PFSK-1 (cell line): ENCODE data around the gene RPTN.

Source experiments
- POLR2AphosphoS5 ChIP-seq: IDR thresholded peaks from 2 replicates; pipeline ENCODE4 v1.6.1; 2012; ENCODE audit warnings: low read depth, mild to moderate bottlenecking, control low read depth, low read length, moderate library complexity
- TAF1 ChIP-seq: IDR thresholded peaks from 2 replicates; pipeline ENCODE4 v1.6.1; 2012; ENCODE audit warnings: low read length, control low read depth, borderline replicate concordance; ENCODE audit not compliant: insufficient read depth
- TF ChIP-seq, protein P1 (sequence below), 2 experiments: IDR thresholded peaks; 2 replicates each; pipeline versions ENCODE4 v1.6.1 to v1.8.0; 2011 to 2012; ENCODE audit warnings: low read depth in 2 of 2, low read length in 2 of 2, control low read depth in 1 of 2, inconsistent platforms in 1 of 2, mild to moderate bottlenecking in 1 of 2, moderate library complexity in 1 of 2; ENCODE audit not compliant: insufficient read depth in 1 of 2

DNA sequence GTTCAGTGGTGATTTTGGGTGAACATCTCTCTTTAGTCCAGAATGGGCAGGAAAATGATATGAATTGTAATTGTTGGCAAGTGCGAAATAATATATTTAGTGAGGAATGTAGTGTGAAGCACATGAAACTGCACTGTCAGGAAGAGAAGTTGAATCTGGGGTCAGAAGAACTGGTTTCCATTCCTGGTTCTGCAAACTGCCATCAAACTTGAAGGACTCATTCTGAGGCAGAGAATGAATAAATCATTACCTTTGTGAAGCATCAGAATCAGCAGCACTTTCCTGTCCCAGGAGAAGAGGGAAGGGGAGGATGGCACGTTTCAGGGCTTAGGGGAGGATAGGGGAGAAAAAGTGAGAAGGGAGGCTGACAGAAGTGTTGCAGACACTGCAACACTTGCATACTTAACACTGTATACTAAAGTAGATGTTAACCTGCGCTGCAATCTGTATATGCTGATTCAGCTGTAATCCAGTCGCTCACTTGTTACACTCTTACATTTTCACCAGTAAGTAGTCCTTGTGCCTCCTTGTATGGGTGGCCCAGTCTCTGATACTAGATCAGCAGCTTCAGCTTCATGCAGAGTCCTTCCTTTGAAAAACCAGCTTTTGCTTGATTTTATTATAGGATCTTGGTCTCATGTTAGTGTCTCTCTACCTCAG is 10.5 kb upstream of the RPTN start:
- TF ChIP-seq, protein P1, sequence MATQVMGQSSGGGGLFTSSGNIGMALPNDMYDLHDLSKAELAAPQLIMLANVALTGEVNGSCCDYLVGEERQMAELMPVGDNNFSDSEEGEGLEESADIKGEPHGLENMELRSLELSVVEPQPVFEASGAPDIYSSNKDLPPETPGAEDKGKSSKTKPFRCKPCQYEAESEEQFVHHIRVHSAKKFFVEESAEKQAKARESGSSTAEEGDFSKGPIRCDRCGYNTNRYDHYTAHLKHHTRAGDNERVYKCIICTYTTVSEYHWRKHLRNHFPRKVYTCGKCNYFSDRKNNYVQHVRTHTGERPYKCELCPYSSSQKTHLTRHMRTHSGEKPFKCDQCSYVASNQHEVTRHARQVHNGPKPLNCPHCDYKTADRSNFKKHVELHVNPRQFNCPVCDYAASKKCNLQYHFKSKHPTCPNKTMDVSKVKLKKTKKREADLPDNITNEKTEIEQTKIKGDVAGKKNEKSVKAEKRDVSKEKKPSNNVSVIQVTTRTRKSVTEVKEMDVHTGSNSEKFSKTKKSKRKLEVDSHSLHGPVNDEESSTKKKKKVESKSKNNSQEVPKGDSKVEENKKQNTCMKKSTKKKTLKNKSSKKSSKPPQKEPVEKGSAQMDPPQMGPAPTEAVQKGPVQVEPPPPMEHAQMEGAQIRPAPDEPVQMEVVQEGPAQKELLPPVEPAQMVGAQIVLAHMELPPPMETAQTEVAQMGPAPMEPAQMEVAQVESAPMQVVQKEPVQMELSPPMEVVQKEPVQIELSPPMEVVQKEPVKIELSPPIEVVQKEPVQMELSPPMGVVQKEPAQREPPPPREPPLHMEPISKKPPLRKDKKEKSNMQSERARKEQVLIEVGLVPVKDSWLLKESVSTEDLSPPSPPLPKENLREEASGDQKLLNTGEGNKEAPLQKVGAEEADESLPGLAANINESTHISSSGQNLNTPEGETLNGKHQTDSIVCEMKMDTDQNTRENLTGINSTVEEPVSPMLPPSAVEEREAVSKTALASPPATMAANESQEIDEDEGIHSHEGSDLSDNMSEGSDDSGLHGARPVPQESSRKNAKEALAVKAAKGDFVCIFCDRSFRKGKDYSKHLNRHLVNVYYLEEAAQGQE (IDR thresholded peaks at IDR 0.05; ENCODE audit: insufficient read depth in 1 of 2, low read depth in 2 of 2, low read length in 2 of 2): no peak
- TF ChIP-seq TAF1 (no peak), POLR2AphosphoS5 (no peak)
